Measurements from ENCODE around the gene PPP2R1B. TPM values are rescaled to one million over a fixed set of nuclear protein-coding genes. Genes with fewer than 3 reads are reported as not detected.

The PPP2R1B gene
- total RNA-seq, 1 donor from 2014 or later = 35.6 TPM

DNA sequence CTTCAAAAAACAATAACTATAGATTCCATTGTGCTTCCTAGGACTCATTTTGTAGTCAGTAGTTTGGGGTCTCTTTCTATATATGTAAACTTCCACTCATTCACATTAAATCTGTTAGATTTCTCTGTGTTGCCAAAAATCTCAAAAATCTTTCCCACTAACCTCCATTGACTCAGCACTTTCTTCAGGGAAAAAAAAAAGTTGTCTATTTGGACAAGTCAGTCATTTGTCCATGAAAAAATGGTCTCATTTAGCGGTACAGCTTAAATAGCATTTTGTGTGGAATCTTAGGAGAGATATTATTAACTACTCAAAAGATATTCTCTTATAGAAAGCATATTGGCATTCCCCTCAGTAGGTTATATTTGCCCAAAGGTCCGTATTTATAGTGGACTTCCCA, 81.9 kb downstream of the PPP2R1B start:
- Histone ChIP-seq H3K27me3 (no peaks in the 10 kb centered on the region), H3K27ac (no peak overlapping the region), H3K4me1 (no peaks in the 10 kb centered on the region), H3K9me3 (no peaks in the 10 kb centered on the region), H3K36me3 (peaks cover 0 to 15% of the 10 kb centered on the region in 2 donors), H3K4me3 (no peak overlapping the region)
- no peak for DNase-seq (ENCODE audit: extremely low spot score in 2 of 2)
- TF ChIP-seq POLR2A (IDR thresholded peaks at IDR 0.05) (no peak), POLR2AphosphoS5 (IDR thresholded peaks at IDR 0.05; ENCODE audit: insufficient read depth in 1 of 2, low read depth in 1 of 2) (no peak)
- TF ChIP-seq, protein P1, sequence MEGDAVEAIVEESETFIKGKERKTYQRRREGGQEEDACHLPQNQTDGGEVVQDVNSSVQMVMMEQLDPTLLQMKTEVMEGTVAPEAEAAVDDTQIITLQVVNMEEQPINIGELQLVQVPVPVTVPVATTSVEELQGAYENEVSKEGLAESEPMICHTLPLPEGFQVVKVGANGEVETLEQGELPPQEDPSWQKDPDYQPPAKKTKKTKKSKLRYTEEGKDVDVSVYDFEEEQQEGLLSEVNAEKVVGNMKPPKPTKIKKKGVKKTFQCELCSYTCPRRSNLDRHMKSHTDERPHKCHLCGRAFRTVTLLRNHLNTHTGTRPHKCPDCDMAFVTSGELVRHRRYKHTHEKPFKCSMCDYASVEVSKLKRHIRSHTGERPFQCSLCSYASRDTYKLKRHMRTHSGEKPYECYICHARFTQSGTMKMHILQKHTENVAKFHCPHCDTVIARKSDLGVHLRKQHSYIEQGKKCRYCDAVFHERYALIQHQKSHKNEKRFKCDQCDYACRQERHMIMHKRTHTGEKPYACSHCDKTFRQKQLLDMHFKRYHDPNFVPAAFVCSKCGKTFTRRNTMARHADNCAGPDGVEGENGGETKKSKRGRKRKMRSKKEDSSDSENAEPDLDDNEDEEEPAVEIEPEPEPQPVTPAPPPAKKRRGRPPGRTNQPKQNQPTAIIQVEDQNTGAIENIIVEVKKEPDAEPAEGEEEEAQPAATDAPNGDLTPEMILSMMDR (IDR thresholded peaks at IDR 0.05) = no peak
- intact Hi-C loops (cut with DNase I) = no loop called here

DNA sequence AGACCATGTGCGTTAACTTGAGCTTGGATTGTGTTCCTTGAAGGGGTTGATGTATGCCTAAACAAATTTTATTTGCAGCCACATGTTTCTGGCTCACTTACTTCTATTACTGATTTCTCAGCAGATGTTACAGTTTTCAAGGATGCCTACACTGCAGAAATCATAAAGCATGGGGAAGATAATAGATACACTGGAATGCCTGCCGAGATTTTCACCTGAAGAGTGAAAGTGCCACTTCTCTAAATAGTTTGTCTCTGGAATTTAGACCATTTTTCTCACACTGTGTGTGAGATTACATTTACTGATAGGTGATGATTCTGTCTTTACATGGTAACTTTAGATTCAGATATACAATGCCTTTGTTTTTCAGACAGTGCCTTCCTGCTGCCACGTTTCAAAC, 82.4 kb downstream of the PPP2R1B start:
- Histone ChIP-seq H3K27ac (no peak overlapping the region), H3K27me3 (no peaks in the 10 kb centered on the region), H3K9me3 (no peaks in the 10 kb centered on the region), H3K4me1 (no peaks in the 10 kb centered on the region), H3K36me3 (peaks cover 0 to 10% of the 10 kb centered on the region in 2 donors), H3K4me3 (no peak overlapping the region)
- no peak for DNase-seq (ENCODE audit: extremely low spot score in 2 of 2)
- intact Hi-C loops (cut with DNase I) = no loop called here
- TF ChIP-seq POLR2AphosphoS5 (IDR thresholded peaks at IDR 0.05; ENCODE audit: insufficient read depth in 1 of 2, low read depth in 1 of 2) = no peak
- no peak for TF ChIP-seq POLR2A (IDR thresholded peaks at IDR 0.05)
- TF ChIP-seq, protein P1 (IDR thresholded peaks at IDR 0.05) = no peak

DNA sequence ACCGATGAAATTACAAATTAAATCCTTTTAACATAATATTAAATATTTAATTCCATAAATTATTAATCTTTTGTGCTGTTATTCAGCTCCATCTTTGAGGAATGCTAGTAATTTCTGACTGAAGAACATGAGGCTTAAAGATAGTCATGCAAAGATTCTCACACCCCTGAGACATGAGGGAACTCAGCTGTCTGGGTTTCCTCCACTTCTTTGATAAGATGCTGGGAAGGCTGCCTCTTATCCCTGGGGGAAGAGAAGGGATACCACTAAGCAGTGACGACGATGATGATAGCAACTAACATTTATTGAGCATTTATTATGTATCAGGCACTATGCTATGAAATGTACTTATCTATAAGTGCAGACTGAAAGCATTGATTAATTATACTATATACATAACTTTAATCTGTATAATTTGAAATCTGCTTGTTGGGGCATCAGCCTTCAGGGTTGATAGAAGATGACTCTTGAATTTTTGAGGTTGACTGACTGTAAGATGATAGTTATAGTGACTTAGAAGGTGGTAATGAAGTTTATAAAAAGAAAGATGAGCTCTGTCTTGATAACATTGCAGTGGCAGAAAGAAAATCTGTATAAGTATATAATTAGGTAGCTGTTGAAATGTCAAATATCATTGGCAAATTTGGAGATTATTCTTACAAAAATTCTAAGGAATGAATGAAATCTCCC, 85.6 kb downstream of the PPP2R1B start:
- no peaks in the 10 kb centered on the region for H3K27me3 ChIP-seq
- no peak for DNase-seq (ENCODE audit: extremely low spot score in 2 of 2)
- H3K9me3 ChIP-seq = no peaks in the 10 kb centered on the region
- H3K4me1 ChIP-seq = no peaks in the 10 kb centered on the region
- TF ChIP-seq, protein P1 (IDR thresholded peaks at IDR 0.05) = no peak
- TF ChIP-seq POLR2A (IDR thresholded peaks at IDR 0.05) (no peak), POLR2AphosphoS5 (IDR thresholded peaks at IDR 0.05; ENCODE audit: insufficient read depth in 1 of 2, low read depth in 1 of 2) (no peak)
- H3K4me3 ChIP-seq = no peak overlapping the region
- H3K36me3 ChIP-seq = no peaks in the 10 kb centered on the region
- intact Hi-C loops (cut with DNase I) = no loop called here
- H3K27ac ChIP-seq = no peak overlapping the region

Other genes starting within 250 kb of the PPP2R1B start
- gene LAYN, start 225.7 kb downstream of the PPP2R1B start, total RNA-seq = 22.3 TPM
- 16.7 TPM for gene SIK2, start 163.9 kb downstream of the PPP2R1B start, total RNA-seq
- gene ALG9, start 105.2 kb upstream of the PPP2R1B start, total RNA-seq = 31.7 TPM
- not detected for gene FDXACB1, start 112.8 kb upstream of the PPP2R1B start, total RNA-seq
- 22.6 TPM for gene CFAP68, start 113.2 kb upstream of the PPP2R1B start, total RNA-seq
- 161 TPM for gene CRYAB, start 145.4 kb upstream of the PPP2R1B start, total RNA-seq
- gene HSPB2, start 146.3 kb upstream of the PPP2R1B start, total RNA-seq = not detected
- gene C11orf52, start 152.5 kb upstream of the PPP2R1B start, total RNA-seq = 1.5 TPM
- 36.8 TPM for gene DIXDC1, start 171.0 kb upstream of the PPP2R1B start, total RNA-seq